Gastroesophageal sphincter (tissue), 4 donors: ENCODE measurements around the gene HOXC12. TPM values are rescaled to one million over a fixed set of nuclear protein-coding genes. Genes with fewer than 3 reads are reported as not detected.

ENCODE experiments used
- ATAC-seq: fragments of 150-250 bp; one replicate; pipeline ENCODE4 v1.9.1; 2016; ENCODE audit warnings: mild to moderate bottlenecking, moderate library complexity
- H3K27ac ChIP-seq, 4 donors: fragments of 200-600 bp; sonication (generic) in 3 of 4; 1 replicate in 3 of 4; 2 replicates in 1 of 4; pipeline ENCODE4 v1.5.1; 2016 to 2019
- H3K27me3 ChIP-seq: fragments of 200-600 bp; sonication (generic); one replicate; pipeline ENCODE4 v1.5.1; 2019
- H3K36me3 ChIP-seq, 2 donors: fragments of 200-600 bp; sonication (generic); one replicate each; pipeline ENCODE4 v1.5.1; 2019; ENCODE audit warnings: control low read depth in 1 of 2
- H3K4me1 ChIP-seq, 3 donors: fragments of 200-600 bp; sonication (generic); 1 replicate in 2 of 3; 2 replicates in 1 of 3; pipeline ENCODE4 v1.5.1; 2016 to 2019; ENCODE audit warnings: control low read depth in 2 of 3
- H3K4me3 ChIP-seq, 2 donors: fragments of 200-600 bp; sonication (generic); one replicate each; pipeline ENCODE4 v1.5.1; 2019; ENCODE audit warnings: mild to moderate bottlenecking in 1 of 2, moderate library complexity in 1 of 2
- H3K9me3 ChIP-seq, 3 donors: fragments of 200-600 bp; sonication (generic); one replicate each; pipeline ENCODE4 v1.5.1; 2017 to 2019; ENCODE audit warnings: control low read depth in 2 of 3
- CTCF ChIP-seq, 4 experiments: fragments of 200-600 bp in 2 of 4; fragments of 450-650 bp in 2 of 4; sonication (generic) in 1 of 4; IDR thresholded peaks; one replicate each; pipeline ENCODE4 v1.5.1; 2017 to 2019; ENCODE audit warnings: antibody characterized with exemption in 4 of 4, mild to moderate bottlenecking in 2 of 4, moderate library complexity in 2 of 4
- EP300 ChIP-seq: sonication (generic); formaldehyde crosslinking; IDR thresholded peaks from one replicate; pipeline ENCODE4 v1.6.1; 2017; ENCODE audit warnings: antibody characterized with exemption, mild to moderate bottlenecking
- POLR2A ChIP-seq, 2 donors: fragments of 450-650 bp; IDR thresholded peaks; one replicate each; pipeline ENCODE4 v1.6.1; 2017; ENCODE audit warnings: antibody characterized with exemption in 2 of 2, mild to moderate bottlenecking in 2 of 2, moderate library complexity in 1 of 2
- POLR2AphosphoS5 ChIP-seq: sonication (generic); formaldehyde crosslinking; IDR thresholded peaks from one replicate; pipeline ENCODE4 v1.6.1; 2017; ENCODE audit warnings: antibody characterized with exemption
- WGBS, 2 donors: methylation state at CpG; one replicate each; pipeline ENCODE4 v1.1.5; 2018; ENCODE audit warnings: low coverage in 1 of 2; 5-methylcytosine and 5-hydroxymethylcytosine counted together
- total RNA-seq, 4 donors: library from RNA; depleted of rRNA; stranded (reverse); fragments of >200 nt; gene quantifications; one replicate each; pipeline ENCODE4 v1.1.0, GENCODE V29; 2016

Gene HOXC12
- total RNA-seq, 4 donors from 2014 or later: not detected

- TF ChIP-seq POLR2AphosphoS5 (no peak), POLR2A (IDR thresholded peaks at IDR 0.05) (no peak), CTCF (IDR thresholded peaks at IDR 0.05) (no peak), EP300 (no peak)
- Histone ChIP-seq H3K4me3 (no peak overlapping the region), H3K36me3 (no peaks in the 10 kb centered on the region), H3K9me3 (no peaks in the 10 kb centered on the region), H3K4me1 (peaks cover 0 to 32% (median 12%) of the 10 kb centered on the region in 3 donors), H3K27me3 (peaks cover 100% of the 10 kb centered on the region), H3K27ac (no peak overlapping the region)
- ATAC-seq: no peak
- WGBS, 2 donors: 13 to 17% methylated on average over 19 to 23 of the region's 23 CpGs
Measured at GRCh38 chr12:53937596-53938325, 16.9 kb upstream of the HOXC12 start.

GRCh38 chr12:53938326-53939140 lies 16.2 kb upstream of the HOXC12 start, which contains the start of gene HOXC13:
HOXC13 (plus strand) TSS chr12:53938831; CDS start chr12:53938907, 76 bp downstream.
- Histone ChIP-seq H3K4me1 (peaks cover 0 to 32% (median 12%) of the 10 kb centered on the region in 3 donors), H3K27ac (no peak within 1 kb of the TSS), H3K9me3 (no peaks in the 10 kb centered on the region), H3K4me3 (no peak within 1 kb of the TSS), H3K27me3 (peaks cover 100% of the 10 kb centered on the region), H3K36me3 (no peaks in the 10 kb centered on the region)
- WGBS, 2 donors: 4% methylated on average over 11 to 19 of the region's 56 CpGs
- TF ChIP-seq EP300 (no peak), POLR2AphosphoS5 (no peak), CTCF (IDR thresholded peaks at IDR 0.05) (no peak), POLR2A (IDR thresholded peaks at IDR 0.05) (no peak)
- ATAC-seq: peak; percentile 10

GRCh38 chr12:53939141-53940108 lies 15.3 kb upstream of the HOXC12 start:
- Histone ChIP-seq H3K36me3 (no peaks in the 10 kb centered on the region), H3K9me3 (no peaks in the 10 kb centered on the region), H3K4me1 (peaks cover 0 to 32% (median 12%) of the 10 kb centered on the region in 3 donors), H3K4me3 (no peak overlapping the region), H3K27ac (no peak overlapping the region), H3K27me3 (peaks cover 100% of the 10 kb centered on the region)
- 0 to 3% methylated on average over 3 to 4 of the region's 91 CpGs for WGBS, 2 donors
- ATAC-seq: peak; percentile 42
- no peak for TF ChIP-seq EP300
- TF ChIP-seq POLR2A (IDR thresholded peaks at IDR 0.05): no peak
- no peak for TF ChIP-seq POLR2AphosphoS5
- no peak for TF ChIP-seq CTCF (IDR thresholded peaks at IDR 0.05)

- H3K9me3 ChIP-seq: no peaks in the 10 kb centered on the region
- no peak for TF ChIP-seq CTCF (IDR thresholded peaks at IDR 0.05)
- no peak for TF ChIP-seq POLR2A (IDR thresholded peaks at IDR 0.05)
- no peak for TF ChIP-seq POLR2AphosphoS5
- no peak for TF ChIP-seq EP300
- H3K4me3 ChIP-seq: no peak overlapping the region
- no peak overlapping the region for H3K27ac ChIP-seq
- 4 to 14% methylated on average over 6 to 8 of the region's 9 CpGs for WGBS, 2 donors
- H3K36me3 ChIP-seq: no peaks in the 10 kb centered on the region
- no peak for ATAC-seq
- peaks cover 0 to 29% (median 14%) of the 10 kb centered on the region in 3 donors for H3K4me1 ChIP-seq
- H3K27me3 ChIP-seq: peaks cover 100% of the 10 kb centered on the region
Measured at GRCh38 chr12:53940443-53941014, 14.2 kb upstream of the HOXC12 start.
